ENCODE measurements around the gene AGER. TPM values are rescaled to one million over a fixed set of nuclear protein-coding genes. Genes with fewer than 3 reads are reported as not detected.

Gene AGER
- total and polyA plus RNA-seq, 9 of the 15 experiments (the other 6 are each of a cell fraction or from before 2014, with no cell fraction given): 1.2 to 11.5 (median 4.1) TPM

DNA sequence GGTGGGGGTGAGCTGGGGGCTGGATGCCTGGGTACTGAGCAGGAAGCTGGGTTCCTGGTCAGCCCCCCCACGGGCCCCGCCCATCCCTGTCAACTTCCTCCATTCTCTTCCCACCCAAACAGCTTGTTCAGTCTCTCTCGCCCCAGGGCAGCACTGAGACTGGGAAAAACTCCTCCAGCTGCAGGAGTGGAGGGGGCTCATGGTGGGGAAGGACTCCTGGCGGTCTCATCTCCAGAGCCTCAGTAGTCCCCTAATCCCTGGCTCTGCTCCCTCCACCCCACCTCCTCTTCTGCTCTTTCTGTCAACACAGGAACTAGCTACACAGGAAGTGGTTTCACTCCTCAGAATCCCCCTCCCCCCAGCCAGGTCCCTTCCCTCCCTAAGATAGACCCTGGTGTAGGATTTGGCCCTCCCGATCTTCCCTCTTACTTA, 8.6 kb upstream of the AGER start, which contains the start of gene GPSM3 (continued):
- TF ChIP-seq NR2C1 (IDR thresholded peaks at IDR 0.05): peak; percentile 89
- peak; percentile 92 for TF ChIP-seq NR2C1 (tag; IDR thresholded peaks at IDR 0.05)
- TF ChIP-seq RUNX1 (IDR thresholded peaks at IDR 0.05; ENCODE audit: low read depth): no peak
- TF ChIP-seq MYNN (IDR thresholded peaks at IDR 0.05): peak; percentile 62; the same call in 1 of the 2 replicates
- TF ChIP-seq MYNN (CRISPR knock-in tag; IDR thresholded peaks at IDR 0.05): no peak
- TF ChIP-seq OTX1 (CRISPR knock-in tag; IDR thresholded peaks at IDR 0.05): 0 out of 2 replicates have a peak, but pooled peaks have one; percentile 24
- TF ChIP-seq ZNF165 (CRISPR knock-in tag; IDR thresholded peaks at IDR 0.05; ENCODE audit: borderline replicate concordance): peak; percentile 31; the same call in 1 of the 2 replicates
- TF ChIP-seq KLF13 (tag; IDR thresholded peaks at IDR 0.05; ENCODE audit: borderline replicate concordance, low read depth): peak; percentile 42; the same call in 1 of the 2 replicates
- peak in 1 of 3 experiments; percentile 8 for TF ChIP-seq YY1 (IDR thresholded peaks at IDR 0.05; ENCODE audit: borderline replicate concordance in 1 of 3, control insufficient read depth in 1 of 3, extremely low read depth in 1 of 3, insufficient read depth in 3 of 3, insufficient read length in 1 of 3, insufficient replicate concordance in 2 of 3, low read depth in 1 of 3, low read length in 2 of 3)
- TF ChIP-seq HMG20A (CRISPR knock-in tag; conservative IDR thresholded peaks at IDR 0.05): no peak
- TF ChIP-seq RHOXF2B (CRISPR knock-in tag; conservative IDR thresholded peaks at IDR 0.05): peak; percentile 66; the same call in 1 of the 2 replicates
- TF ChIP-seq HDAC3 (IDR thresholded peaks at IDR 0.05; ENCODE audit: borderline replicate concordance, partially characterized antibody): peak; percentile 63
- TF ChIP-seq NFE2 (IDR thresholded peaks at IDR 0.05; ENCODE audit: low read depth): no peak
- no peak for TF ChIP-seq TEAD2 (tag; IDR thresholded peaks at IDR 0.05)
- TF ChIP-seq ELF1 (tag; IDR thresholded peaks at IDR 0.05): peak; percentile 73; the same call in 1 of the 2 replicates
- TF ChIP-seq ESRRA (IDR thresholded peaks at IDR 0.05; ENCODE audit: borderline replicate concordance, low read depth): peak; percentile 21; the same call in 1 of the 2 replicates
- TF ChIP-seq STAG1 (CRISPR knock-in tag; IDR thresholded peaks at IDR 0.05; ENCODE audit: borderline replicate concordance): no peak
- no peak for TF ChIP-seq ZNF408 (CRISPR knock-in tag; IDR thresholded peaks at IDR 0.05; ENCODE audit: low read depth)
- TF ChIP-seq RBM17 (IDR thresholded peaks at IDR 0.05; ENCODE audit: borderline replicate concordance, low read depth, low read length): no peak
- peak; percentile 80 for TF ChIP-seq ZNF175 (CRISPR knock-in tag; IDR thresholded peaks at IDR 0.05; ENCODE audit: low read depth)
- TF ChIP-seq RNF2 (IDR thresholded peaks at IDR 0.05): peak; percentile 91; the same call in 1 of the 2 replicates
- no peak for TF ChIP-seq U2AF1 (optimal IDR thresholded peaks at IDR 0.05; ENCODE audit: low read depth, low read length)
- TF ChIP-seq SMAD4 (CRISPR knock-in tag; conservative IDR thresholded peaks at IDR 0.05): peak; percentile 60
- TF ChIP-seq, protein P1, sequence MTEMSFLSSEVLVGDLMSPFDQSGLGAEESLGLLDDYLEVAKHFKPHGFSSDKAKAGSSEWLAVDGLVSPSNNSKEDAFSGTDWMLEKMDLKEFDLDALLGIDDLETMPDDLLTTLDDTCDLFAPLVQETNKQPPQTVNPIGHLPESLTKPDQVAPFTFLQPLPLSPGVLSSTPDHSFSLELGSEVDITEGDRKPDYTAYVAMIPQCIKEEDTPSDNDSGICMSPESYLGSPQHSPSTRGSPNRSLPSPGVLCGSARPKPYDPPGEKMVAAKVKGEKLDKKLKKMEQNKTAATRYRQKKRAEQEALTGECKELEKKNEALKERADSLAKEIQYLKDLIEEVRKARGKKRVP (CRISPR knock-in tag; IDR thresholded peaks at IDR 0.05): peak; percentile 39; the same call in 1 of the 2 replicates
- TF ChIP-seq ZNF174 (CRISPR knock-in tag; IDR thresholded peaks at IDR 0.05): no peak
- TF ChIP-seq, protein P2, sequence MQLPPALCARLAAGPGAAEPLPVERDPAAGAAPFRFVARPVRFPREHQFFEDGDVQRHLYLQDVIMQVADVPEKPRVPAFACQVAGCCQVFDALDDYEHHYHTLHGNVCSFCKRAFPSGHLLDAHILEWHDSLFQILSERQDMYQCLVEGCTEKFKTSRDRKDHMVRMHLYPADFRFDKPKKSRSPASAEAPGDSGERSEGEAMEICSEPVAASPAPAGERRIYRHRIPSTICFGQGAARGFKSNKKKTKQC (CRISPR knock-in tag; IDR thresholded peaks at IDR 0.05): no peak
- TF ChIP-seq, protein P3, sequence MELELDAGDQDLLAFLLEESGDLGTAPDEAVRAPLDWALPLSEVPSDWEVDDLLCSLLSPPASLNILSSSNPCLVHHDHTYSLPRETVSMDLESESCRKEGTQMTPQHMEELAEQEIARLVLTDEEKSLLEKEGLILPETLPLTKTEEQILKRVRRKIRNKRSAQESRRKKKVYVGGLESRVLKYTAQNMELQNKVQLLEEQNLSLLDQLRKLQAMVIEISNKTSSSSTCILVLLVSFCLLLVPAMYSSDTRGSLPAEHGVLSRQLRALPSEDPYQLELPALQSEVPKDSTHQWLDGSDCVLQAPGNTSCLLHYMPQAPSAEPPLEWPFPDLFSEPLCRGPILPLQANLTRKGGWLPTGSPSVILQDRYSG (tag; conservative IDR thresholded peaks at IDR 0.05; ENCODE audit: low read depth): no peak
